ENCODE data around the gene MINK1.
"Not testable (repeated sequence)": the region's sequence is repeated elsewhere in the genome, so short reads cannot be mapped to it uniquely, and the experiment has no call there.

Gene MINK1

DNA sequence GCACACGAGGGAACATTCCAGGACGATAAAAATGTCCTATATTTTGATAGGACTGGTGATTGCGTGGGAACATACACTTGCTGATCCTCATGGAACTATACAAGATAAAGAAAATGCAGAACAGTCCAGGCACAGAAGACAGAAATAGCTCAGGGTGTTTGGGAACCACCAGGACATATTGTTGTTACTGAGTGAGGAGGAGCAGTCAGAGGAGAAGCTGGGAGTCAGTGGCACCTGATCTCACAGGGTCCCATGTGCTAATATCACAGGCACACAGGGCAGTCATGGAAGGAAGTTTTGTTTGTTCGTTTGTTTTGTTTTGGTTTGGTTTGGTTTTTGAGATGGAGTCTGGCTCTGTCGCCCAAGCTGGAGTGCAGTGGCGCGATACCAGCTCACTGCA lies 20.4 kb upstream of the MINK1 start:
- DNase-seq: no peak

DNA sequence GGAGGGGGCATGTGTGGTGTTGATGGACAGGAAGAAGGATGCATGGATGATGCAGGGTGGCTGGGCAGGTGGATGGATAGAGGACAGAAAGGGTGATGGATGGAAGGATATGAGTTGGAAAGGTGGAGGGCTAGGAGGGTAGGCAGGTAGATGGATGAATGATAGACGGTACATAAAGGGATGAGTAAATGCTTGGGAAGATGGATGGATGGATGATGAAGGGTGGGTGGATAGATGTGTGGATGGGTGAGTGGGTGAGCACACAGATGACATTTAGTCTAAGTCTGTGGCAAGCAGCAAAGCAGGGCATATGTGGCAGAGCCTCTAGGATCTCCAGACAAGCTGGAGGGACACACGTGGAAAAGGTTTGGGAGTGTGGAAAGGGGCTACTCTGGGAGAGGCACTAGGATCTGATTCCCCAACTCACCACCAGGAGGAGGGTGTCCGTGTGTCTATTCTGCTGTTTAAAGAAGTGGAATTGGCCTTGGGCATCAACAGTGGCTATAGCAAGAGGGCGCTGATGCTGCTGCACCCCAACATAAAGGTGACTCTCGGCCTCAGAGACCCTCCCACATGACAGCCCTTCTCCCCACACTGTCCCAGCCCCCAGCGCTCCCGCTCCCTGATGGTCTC lies 18.0 kb upstream of the MINK1 start:
- no peak for DNase-seq

DNA sequence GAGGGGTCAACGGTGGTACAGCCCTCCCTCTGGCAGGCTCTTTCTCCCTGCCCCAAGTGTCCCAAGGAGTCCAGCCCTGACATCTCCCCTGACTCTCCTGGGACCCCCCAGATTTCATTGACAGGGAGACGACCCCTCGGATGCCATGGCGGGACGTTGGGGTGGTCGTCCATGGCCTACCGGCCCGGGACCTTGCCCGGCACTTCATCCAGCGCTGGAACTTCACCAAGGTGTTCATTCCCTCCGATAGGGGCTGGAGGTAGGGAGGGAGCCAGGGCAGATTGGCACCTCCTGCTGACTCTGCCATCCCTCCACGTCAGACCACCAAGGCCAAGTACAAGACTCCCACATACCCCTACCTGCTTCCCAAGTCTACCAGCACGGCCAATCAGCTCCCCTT lies 16.3 kb upstream of the MINK1 start:
- DNase-seq: no peak

DNA sequence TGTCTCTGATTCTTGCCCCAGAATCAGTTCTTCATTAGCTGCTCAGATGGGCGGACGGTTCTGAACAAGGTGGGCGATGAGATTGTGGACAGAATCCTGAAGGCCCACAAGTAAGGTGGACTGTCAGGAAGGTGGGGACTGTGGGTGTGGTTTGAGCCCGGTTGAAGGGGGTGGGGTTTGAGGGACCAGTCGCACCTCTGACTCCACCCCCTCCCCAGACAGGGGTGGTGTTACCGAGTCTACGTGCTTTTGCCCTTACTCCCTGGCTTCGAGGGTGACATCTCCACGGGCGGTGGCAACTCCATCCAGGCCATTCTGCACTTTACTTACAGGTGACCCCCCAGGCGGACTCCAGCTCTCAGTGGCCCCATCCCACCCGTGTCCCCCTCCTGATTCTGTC lies 14.9 kb upstream of the MINK1 start:
- DNase-seq: no peak

DNA sequence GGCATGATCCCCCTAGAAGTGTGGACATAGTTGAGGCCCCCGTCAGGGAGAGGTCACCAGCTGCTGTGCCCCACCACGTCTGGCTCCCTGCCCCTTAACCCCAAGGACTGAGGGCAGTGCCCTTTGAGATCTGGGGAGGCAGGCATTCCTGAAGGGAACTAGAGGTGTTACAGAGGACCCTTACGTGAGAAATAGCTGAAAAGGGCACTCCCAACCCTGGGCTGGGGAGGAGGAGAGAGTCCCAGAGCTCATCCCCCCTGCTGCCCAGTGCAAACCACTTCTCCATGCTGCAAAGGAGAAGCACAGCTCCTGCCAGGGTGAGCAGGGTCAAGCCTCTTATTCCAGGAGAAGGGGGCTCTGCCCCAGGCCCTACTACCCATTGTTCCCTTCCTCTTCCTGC lies 10.3 kb upstream of the MINK1 start:
- DNase-seq: no peak

DNA sequence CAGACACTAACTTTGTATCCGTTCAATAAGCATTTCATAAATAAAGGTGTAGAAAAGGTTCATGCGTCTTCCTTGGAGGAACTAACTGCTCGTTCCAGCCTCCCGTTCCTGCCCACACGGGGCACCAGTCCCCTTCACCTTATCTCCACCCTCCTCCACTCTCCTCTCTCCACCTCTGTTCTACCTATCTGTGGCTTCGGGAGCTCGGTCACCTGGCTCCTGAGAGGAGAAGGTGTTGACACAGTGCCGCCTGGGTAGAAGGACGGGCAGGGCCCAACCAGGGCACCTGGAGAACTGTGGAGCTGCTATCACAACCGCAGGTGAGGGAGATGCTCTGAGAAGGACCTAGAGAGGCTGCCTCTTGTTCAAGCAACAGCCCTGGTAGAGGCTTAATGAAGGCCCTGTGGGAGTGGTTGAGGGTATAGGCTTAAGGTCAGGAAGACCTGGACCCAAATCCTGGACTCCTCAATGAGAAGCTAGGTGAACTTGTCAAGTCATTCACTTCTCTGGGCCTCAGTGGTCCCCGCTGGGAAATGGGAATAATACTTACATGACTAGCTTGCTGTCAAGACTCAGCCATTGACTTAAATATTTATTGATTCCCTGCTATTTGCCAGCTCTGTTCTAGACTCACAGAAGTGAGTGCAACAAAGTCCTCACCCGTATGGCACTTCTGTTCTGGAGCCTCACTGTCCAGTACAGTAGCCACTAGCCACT lies 9.6 kb upstream of the MINK1 start:
- DNase-seq: no peak

DNA sequence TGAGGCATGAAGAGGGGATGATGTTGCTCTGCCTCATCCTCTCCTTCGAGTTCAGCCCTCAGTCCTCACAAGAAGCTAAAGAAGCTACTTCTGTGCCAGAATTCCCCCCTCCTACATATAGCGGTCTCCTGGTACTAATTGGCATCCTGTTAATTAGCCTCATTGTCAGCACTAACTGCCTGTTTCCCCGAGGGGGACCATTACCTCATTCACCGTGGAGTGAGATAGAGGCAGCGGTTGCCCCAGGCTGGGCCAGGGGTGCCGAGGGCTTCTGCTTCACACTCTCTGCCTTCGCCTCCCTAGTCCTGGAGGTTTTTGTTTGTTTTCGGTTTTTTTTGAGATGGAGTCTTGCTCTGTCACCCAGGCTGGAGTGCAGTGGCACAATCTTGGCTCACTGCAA lies 5.7 kb upstream of the MINK1 start:
- no peak for DNase-seq

DNA sequence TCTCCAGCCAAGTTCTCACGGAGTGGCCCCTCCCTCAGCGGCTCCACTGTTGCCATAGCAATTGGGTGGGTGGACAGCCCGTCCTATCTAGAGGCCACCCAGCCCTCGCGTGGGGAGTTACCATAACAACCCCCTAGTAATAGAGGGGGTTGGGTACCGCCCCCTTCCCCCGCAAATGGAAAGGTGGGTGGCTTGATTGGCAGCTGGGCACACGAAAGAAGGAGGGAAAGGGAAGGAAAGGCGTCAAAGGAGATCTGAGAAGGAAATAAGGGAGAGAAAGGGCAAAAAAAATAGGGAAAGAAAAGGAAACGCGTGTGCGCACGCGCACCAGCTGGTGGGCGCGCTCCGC lies 337 bp upstream of the MINK1 start:
- not testable (repeated sequence) for DNase-seq

DNA sequence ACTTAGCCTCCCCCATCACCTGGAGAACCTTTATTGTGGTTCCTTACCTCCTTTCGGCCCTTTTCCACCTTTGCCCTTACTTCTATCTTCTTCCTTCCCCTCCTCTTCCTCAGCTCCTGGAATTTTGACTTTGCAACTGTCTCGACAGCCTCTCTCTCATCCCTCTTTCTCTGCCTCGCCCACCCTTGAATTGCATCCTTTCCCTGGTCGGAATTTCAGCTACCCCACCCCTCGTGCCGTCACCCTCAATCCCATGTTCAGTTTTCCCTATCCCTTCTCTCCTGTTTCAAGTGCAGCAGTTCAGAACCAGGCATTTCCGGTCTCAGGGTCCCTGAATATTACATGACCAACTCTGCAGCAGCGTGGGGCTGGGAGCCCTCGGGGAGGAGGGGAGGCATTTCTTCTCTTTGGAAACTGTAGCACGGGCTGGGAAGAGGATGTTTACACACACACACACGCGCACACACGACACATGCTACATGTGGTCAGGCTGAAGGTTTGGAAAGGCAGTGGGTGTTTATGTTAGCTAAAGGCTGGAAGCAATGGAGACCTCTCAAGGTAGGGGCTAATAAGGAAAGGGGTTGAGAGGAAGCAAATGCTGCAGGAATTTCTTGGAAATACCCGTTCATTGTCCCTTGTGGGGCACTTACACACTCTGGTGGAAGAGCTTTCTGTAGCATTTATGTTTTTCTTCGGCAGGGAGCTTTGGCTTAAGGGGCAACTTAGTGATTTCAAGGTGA lies 971 bp downstream of the MINK1 start:
- DNase-seq: no peak

DNA sequence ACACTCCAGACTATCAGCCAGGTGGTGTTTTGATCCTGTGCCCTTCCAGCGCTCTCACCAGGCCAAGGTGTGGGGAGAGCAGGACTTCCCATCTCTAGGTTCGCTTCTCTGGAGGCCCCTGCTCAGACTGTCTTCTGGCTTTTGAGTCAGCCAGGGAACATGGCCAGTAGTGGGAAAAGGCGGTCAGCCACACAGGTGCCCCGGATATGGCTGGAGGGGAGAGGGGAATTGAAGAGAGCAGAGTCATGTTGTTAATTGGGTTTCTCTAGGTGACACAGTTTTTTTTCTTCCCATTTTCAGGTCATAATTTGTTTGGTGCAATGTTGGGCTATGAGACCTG lies 1.5 kb downstream of the MINK1 start:
- no peak for DNase-seq

DNA sequence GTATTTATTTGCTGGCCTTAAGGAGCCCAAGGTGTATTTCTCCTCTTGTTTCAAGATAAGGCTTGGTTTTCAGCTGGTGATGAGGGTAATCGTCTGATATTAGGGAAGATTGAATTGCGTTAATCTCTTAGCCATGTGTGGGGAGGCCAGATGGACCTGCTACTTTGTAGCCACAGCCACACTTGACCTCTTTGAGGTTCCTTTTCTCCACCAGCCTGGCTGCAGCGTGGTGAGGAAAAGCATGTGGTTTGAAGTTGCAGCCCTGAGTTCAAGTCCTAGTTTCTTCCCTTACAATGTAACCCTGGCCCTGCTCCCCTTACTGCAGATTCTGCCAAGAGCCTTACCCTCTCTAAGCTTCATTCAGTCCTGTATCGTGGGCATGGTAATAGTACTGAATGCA lies 3.1 kb downstream of the MINK1 start:
- no peak for DNase-seq

DNA sequence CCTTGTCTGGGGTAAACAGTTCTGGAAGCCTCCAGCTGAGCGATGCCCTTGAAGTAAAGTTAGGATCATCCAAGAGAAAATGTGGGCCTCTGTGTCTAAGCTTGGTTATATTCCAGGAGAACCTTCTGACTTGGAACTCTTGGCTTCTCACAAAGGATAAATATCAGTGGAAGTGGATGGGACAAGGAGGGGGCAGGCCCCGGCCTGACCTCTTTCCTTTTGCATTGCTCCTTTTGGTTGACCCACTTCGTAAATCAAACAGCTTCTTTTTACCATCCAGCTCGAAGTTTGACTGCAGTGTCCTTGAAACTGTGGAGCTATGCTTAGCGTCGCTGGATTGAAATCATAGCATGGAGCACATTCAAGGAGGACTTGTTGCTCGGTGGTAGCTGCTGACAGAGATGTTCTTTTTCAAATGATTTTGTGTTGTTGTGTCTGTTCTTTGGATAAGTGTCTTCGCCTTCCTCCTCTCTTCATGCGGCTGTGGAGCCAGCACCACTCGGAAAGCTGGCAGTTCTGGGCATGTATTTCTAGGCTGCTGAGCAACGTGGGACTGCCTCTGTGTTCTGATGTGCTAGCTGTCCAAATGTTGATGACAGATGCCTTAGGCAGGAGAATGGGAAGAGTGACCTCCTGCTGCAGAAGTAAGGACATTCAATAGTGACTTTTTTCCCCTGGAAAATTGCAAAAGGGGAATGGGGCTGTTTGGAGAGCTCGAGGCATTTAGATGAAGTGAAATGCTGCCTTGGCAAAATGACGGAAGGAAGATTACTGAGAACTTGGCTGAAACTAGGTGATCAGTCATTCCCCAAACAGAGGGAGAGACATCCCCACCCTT lies 4.5 kb downstream of the MINK1 start:
- no peak for DNase-seq

DNA sequence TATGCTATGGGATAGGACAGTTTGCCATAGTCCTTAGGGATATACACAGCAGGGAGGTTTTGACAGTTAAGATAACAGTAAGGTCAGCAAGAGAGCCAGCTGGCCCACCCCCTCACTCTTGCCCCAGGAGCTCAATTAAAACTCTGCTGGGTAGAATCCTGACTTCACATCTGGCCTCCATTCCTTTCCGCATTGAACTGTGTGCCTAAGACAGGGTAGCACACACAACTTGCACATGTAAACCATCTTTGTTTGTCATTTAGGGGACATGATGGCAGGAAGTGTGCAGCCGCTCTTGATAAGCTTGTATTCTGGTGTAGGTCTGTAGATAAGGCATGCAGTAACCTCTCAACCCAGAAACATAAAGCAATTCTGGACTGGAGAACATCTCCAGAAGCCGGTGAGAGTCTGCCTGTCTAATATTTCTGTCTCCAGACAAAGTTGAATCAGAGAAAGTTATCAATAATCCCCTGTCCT lies 5.2 kb downstream of the MINK1 start:
- no peak for DNase-seq

DNA sequence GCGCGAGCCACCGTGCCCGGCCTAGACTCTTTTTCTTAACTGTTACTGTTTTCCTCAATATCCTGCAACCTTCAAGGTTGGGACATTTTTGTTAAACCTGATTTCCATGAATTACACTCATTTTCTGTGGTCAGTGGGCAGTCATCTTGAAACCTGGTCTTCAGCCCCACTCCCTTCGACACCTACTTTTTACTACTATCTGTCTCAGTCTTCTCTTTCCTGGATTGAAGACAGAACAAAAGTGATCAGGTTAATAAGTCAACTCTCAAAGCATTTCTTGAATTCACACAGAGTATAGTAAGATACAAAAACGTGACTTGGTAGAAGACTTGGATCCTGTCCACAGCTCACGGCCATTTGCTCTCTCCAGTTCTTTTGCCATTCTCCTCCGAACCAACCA lies 6.1 kb downstream of the MINK1 start:
- no peak for DNase-seq

DNA sequence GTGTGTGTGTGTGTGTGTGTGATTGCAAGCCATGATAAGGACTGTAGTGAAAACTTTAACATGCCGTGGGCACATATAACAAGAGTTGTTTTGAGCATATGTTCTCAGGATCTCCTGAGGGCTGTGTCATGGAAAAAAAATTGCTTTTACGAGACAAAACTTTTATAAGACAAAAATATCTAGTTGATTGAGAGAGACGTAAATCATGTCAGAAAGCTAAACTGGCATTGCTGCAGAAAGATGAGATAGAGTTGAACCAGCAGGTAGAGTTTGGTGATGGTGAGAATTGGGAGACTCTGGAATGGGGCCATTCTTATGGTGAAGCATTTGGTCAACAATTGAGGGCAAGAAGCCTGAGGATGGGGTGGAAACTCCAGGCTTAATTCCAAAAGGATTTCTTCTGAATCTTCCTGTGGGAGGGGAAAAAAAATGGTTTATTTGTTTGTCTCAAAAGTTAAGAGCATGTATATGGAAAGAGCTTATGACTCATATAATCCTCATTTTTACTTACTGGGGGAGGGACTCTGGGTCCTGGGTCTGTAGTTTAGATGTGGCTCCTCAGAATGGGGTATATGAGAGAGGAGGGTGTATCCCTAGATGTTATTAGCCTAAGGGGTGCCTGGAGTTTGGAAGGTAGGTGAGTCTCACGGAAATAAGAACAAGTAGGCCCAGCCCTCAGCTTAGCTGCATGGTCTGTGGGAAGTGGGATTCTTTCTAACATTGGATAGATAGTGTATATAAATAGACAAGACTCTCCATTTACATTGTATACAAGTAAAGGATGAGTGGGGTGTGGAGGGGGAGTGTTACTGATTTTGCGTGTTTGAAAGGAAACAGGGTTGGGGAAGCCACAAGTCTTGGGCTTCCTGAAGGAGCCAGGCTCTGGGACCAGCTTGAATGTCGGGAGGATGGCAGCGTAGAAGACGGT lies 7.1 kb downstream of the MINK1 start:
- DNase-seq: no peak

DNA sequence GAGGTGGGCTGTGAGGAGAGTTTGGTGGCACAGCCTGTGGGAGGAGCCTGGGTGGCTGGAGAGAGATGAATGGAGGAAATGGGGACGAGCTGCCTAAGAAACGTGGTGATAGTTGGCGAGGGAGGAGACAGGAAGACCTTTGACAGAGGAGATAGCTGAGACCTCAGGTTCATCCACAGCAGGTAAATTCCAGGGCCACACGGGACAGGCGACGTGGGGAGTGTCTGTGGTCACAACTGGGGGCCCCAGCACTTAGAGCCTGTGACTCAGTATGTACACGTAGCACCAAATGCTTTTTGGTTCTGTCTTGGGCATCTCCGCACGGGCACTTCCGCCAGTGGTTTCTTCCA lies 7.7 kb downstream of the MINK1 start:
- no peak for DNase-seq

DNA sequence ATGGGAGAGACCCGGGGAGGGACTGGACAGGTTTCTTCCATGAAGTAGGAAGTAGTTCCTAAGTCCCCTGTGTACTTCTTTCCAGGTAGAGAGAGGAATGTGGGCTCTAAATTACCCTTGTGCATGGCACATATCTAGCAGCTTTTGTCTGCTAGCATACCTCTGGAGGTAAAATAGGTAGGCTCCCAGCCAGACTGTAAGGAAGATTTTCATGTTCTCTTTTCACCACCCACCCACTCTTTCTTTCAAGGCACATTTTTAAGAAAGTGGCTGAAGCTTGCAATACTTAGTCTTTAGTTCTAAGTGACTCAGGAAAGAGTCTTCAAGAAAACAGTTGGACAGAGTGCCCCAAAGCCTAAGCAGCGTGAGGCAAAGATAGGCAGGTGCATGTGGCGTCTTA lies 9.2 kb downstream of the MINK1 start:
- DNase-seq: no peak

DNA sequence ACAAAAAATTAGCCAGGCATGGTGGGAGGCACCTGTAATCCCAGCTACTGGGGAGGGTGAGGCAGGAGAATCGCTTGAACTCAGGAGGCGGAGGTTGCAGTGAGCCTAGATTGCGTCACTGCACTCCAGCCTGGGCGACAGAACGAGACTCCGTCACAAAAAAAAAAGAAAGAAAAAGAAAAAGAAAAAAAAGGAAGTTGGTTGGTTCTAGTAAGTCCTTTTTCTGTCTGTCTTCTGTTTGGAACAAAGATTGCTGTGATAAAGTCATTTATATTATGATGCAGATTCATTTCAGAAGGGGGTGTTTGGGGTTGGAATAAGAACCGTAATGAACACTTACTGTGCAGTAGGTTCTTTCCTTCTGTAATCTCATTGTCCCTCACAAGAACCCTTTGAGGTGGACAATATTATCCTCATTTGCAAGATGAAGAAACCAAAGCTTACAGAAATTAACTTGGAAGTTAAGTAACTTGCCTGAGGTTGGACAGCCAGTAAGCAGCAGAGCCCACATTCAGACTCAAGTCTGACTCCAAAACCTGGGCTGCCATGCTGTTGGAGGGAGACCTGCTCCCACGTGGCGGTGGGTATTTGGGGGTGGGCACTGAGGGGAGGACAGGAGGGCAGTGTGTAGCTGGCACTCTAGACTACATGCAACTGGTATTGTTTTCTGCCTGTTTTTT lies 10.3 kb downstream of the MINK1 start:
- no peak for DNase-seq

DNA sequence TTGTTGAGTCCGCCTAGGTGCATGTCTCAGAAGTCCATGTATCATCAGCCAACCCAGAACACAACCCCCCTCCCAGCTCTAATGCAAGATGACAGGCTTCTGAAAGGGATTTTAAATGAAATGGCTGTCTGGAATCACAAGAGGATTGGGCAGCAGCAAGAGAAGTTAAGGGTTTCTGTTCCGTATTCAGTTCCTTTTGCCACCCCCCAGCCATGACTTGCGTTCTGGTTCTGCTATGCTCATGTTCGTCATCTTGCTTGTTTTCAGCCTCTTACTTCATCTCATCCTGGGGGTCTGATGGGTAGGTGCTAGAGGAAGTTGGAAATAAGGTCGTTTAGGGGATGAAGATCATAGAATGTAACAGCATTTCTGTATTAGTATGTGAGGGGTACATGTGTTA lies 12.0 kb downstream of the MINK1 start:
- no peak for DNase-seq

DNA sequence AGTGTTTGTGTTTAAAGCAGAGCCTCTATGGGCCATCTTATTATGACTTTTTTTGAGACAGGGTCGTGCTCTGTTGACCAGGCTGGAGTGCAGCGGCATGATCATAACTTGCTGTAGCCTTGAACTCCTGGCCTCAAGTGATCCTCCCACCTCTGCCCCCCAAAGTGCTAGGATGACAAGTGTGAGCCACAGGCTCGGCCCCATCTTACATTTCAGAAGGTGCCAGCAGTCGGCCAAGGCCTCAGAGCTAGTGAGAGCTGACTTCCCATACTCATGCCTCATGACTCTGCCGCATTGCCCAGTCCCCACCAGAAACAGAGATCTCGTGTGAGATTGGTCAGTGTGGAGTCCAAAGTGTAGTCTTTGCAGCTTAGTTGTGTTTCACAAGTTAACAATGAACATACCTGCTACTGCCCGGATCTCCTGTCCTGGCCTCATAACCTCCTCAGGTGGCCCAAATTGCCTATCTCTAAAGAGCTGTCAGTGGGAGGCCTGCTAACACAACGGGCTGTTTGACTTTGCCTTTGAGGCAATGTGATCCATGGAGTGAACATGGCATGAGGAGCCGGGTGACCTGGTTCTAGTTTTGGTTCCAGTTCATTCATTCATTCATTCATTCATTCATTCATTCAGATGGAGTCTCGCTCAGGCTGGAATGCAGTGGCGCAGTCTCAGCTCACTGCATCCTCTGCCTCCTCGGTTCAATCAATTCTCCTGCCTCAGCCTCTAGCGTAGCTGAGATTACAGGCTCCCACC lies 13.7 kb downstream of the MINK1 start:
- DNase-seq: no peak

DNA sequence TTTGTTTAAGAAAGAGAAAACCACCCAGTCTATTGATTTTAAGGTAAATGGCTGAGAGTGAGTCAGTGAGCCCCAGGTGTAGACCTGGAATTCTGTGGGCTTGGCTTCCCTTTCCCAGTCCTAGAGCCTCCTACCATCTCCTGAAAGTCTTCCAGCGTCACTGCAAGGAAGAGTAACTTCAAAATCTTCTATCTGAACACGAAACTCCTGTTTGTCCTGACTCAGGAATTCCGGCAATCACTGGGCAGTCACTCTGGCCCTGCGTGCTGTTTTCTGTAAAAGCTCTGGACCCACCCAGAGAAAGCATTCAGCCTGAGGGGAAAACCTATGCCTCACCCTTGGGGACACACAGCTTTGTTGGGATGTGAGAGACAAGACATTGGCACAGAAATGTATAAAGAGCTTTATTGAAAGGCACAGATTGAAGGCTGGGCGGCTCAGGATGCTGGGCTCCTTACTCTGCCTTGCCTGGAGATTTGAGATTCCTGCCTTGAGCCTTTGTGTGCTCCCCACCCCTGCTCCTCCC lies 15.9 kb downstream of the MINK1 start:
- no peak for DNase-seq

Measured in stimulated activated CD4-positive, alpha-beta T cell treated with anti-CD3 and anti-CD28 coated beads, Interleukin-4, amount 100 ng/mL, for 4 hours (primary cell).